Effector memory CD8-positive, alpha-beta T cell (primary cell): ENCODE results near the gene ELP1.

Source experiments
- ATAC-seq: fragments of 150-1000 bp; cut with Tn5 transposase; replicated peaks from 2 replicates; pipeline ENCODE4 v1.10.0; 2021; ENCODE audit warnings: mild to moderate bottlenecking, moderate library complexity
- DNase-seq, 3 experiments: peaks; one replicate each; pipeline ENCODE4 v3.0.0; 2021
- H3K27ac Mint-ChIP-seq, 2 donors: one replicate each; pipeline ENCODE4 v1.8.0; 2022; ENCODE audit warnings: mild to moderate bottlenecking in 2 of 2, mixed read lengths in 2 of 2, moderate library complexity in 2 of 2
- H3K27me3 Mint-ChIP-seq, 2 donors: one replicate each; pipeline ENCODE4 v1.8.0; 2022; ENCODE audit warnings: mixed read lengths in 2 of 2
- H3K36me3 Mint-ChIP-seq: one replicate; pipeline ENCODE4 v1.8.0; 2022; ENCODE audit warnings: mild to moderate bottlenecking, moderate library complexity, mixed read lengths; ENCODE audit not compliant: insufficient read depth
- H3K4me1 Mint-ChIP-seq, 2 donors: one replicate each; pipeline ENCODE4 v1.8.0; 2022; ENCODE audit warnings: low read depth in 2 of 2, mixed read lengths in 2 of 2
- H3K4me3 Mint-ChIP-seq, 2 donors: one replicate each; pipeline ENCODE4 v1.8.0; 2022; ENCODE audit warnings: mild to moderate bottlenecking in 2 of 2, mixed read lengths in 2 of 2, moderate library complexity in 2 of 2
- H3K9me3 Mint-ChIP-seq, 2 donors: one replicate each; pipeline ENCODE4 v1.8.0; 2022; ENCODE audit warnings: mixed read lengths in 2 of 2

The ELP1 gene

GRCh38 chr9:108866001-108866420 lies 67.9 kb downstream of the ELP1 start:
- H3K36me3 Mint-ChIP-seq: peaks cover 19% of the 10 kb centered on the region
- H3K27me3 Mint-ChIP-seq: no peaks in the 10 kb centered on the region
- no peak overlapping the region for H3K27ac Mint-ChIP-seq
- no peaks in the 10 kb centered on the region for H3K4me1 Mint-ChIP-seq
- no peak for ATAC-seq
- DNase-seq: no peak
- no peak overlapping the region for H3K4me3 Mint-ChIP-seq
- no peaks in the 10 kb centered on the region for H3K9me3 Mint-ChIP-seq

DNA sequence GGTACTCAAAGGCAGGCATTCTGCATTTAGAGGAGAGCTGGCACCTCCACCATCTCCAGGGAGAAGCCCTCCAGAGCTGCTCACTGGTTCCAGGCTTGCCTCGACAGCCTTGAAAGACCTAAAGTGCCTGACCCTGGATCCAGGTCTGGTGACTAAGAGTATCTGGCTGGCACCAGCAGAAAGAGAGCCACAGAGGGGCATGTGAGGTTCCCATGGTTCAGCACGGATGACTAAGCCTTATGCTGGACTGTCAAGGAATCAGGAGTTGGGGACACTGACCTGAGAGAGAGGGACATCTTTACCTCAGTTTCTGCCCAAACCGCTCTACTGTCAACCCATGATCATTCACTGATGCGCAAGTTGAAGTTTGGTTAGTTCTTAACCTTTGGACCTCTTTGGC lies 68.9 kb downstream of the ELP1 start:
- ATAC-seq (no peak), DNase-seq (no peak)
- Mint-ChIP-seq H3K4me3 (no peak overlapping the region), H3K27me3 (no peaks in the 10 kb centered on the region), H3K27ac (no peak overlapping the region), H3K4me1 (no peaks in the 10 kb centered on the region), H3K9me3 (no peaks in the 10 kb centered on the region), H3K36me3 (peaks cover 13% of the 10 kb centered on the region)

DNA sequence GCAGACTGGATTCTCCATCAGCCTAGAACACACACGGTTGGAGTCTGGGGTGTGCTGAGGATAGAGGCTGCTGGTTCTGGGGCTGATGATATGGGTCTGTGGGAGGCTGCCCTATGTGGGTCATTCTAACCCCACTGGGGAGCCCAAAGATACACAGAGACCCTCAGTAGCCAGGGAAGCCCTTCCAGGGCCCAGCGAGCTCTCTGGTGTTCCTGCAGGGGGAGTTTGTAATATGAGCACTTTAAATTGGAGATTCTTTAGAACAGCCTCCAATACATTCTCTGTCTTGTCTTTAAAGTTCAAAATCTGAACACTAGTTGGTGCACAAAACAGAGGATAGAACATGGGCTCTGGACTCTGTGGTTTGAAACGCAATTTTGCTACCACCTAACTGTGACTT lies 69.5 kb downstream of the ELP1 start:
- ATAC-seq (no peak), DNase-seq (no peak)
- Mint-ChIP-seq H3K36me3 (peaks cover 9% of the 10 kb centered on the region), H3K9me3 (no peaks in the 10 kb centered on the region), H3K27me3 (no peaks in the 10 kb centered on the region), H3K4me1 (no peaks in the 10 kb centered on the region), H3K27ac (no peak overlapping the region), H3K4me3 (no peak overlapping the region)

DNA sequence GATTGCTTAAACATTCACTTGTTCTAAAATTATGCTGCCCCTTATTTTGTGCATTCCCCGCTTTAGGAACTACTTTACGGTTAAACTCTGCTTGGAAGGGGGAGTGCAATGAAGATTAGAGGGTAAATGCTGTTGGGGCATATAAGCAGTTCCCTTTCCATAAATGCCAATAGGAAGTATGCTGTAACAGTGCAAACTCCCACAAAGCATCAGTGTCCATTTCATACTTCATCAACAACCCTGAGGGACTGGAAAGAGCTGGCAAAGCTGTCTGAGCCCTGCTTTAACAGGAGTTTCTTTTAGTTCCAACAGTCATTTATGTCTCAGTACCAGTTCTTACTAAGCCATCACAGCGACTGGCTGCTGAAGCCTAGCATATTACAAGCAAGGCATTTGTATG lies 70.0 kb downstream of the ELP1 start:
- H3K36me3 Mint-ChIP-seq: peaks cover 4% of the 10 kb centered on the region
- H3K9me3 Mint-ChIP-seq: no peaks in the 10 kb centered on the region
- no peaks in the 10 kb centered on the region for H3K4me1 Mint-ChIP-seq
- H3K4me3 Mint-ChIP-seq: no peak overlapping the region
- no peak for ATAC-seq
- H3K27ac Mint-ChIP-seq: no peak overlapping the region
- H3K27me3 Mint-ChIP-seq: no peaks in the 10 kb centered on the region
- DNase-seq: no peak

DNA sequence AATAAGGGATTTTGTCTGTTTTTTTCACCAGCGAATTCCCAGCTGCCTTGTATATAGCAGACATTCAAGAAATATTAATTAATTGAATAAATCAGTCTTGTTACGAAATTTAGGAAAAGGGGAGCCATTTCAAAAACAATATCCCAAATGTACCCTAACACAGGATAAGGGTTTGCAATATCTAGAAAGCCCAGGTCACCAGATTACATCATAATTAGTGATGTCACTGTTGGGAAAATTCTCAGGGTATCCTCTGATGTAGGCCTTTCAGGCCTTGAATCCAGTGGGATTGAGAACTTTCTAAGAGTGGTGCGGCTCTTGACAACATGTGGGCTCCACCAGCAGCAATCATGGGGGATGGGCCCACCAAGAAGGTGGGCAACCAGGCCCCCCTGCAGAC lies 71.9 kb downstream of the ELP1 start, which contains the start of gene ACTL7A:
ACTL7A (plus strand) TSS at position 270 of the 400 bp plus-strand sequence; CDS start at position 327, 57 bp downstream.
- ATAC-seq (no peak), DNase-seq (no peak)
- Mint-ChIP-seq H3K27ac (no peak within 1 kb of the TSS), H3K4me3 (no peak within 1 kb of the TSS), H3K36me3 (no peaks in the 10 kb centered on the region), H3K27me3 (peaks cover 0 to 5% of the 10 kb centered on the region in 2 donors), H3K4me1 (no peaks in the 10 kb centered on the region), H3K9me3 (no peaks in the 10 kb centered on the region)

- DNase-seq (no peak), ATAC-seq (no peak)
- H3K9me3 Mint-ChIP-seq: no peaks in the 10 kb centered on the region
- no peak overlapping the region for H3K27ac Mint-ChIP-seq
- no peak overlapping the region for H3K4me3 Mint-ChIP-seq
- H3K27me3 Mint-ChIP-seq: peaks cover 0 to 5% of the 10 kb centered on the region in 2 donors
- no peaks in the 10 kb centered on the region for H3K36me3 Mint-ChIP-seq
- H3K4me1 Mint-ChIP-seq: no peaks in the 10 kb centered on the region
Observed at GRCh38 chr9:108861464-108861863, 72.5 kb downstream of the ELP1 start.

GRCh38 chr9:108860764-108861163 lies 73.2 kb downstream of the ELP1 start:
- DNase-seq (no peak), ATAC-seq (no peak)
- no peaks in the 10 kb centered on the region for H3K36me3 Mint-ChIP-seq
- no peaks in the 10 kb centered on the region for H3K9me3 Mint-ChIP-seq
- H3K4me1 Mint-ChIP-seq: no peaks in the 10 kb centered on the region
- no peak overlapping the region for H3K4me3 Mint-ChIP-seq
- H3K27me3 Mint-ChIP-seq: peaks cover 0 to 5% of the 10 kb centered on the region in 2 donors
- H3K27ac Mint-ChIP-seq: no peak overlapping the region

GRCh38 chr9:108860354-108860753 lies 73.6 kb downstream of the ELP1 start:
- ATAC-seq (no peak), DNase-seq (no peak)
- Mint-ChIP-seq H3K4me1 (no peaks in the 10 kb centered on the region), H3K9me3 (no peaks in the 10 kb centered on the region), H3K36me3 (no peaks in the 10 kb centered on the region), H3K27ac (no peak overlapping the region), H3K4me3 (no peak overlapping the region), H3K27me3 (peaks cover 0 to 5% of the 10 kb centered on the region in 2 donors)

- peaks cover 0 to 5% of the 10 kb centered on the region in 2 donors for H3K27me3 Mint-ChIP-seq
- H3K27ac Mint-ChIP-seq: no peak overlapping the region
- no peak overlapping the region for H3K4me3 Mint-ChIP-seq
- H3K9me3 Mint-ChIP-seq: no peaks in the 10 kb centered on the region
- no peak for DNase-seq
- no peaks in the 10 kb centered on the region for H3K4me1 Mint-ChIP-seq
- no peak for ATAC-seq
- no peaks in the 10 kb centered on the region for H3K36me3 Mint-ChIP-seq
Observed at GRCh38 chr9:108859459-108860114, 74.3 kb downstream of the ELP1 start.

DNA sequence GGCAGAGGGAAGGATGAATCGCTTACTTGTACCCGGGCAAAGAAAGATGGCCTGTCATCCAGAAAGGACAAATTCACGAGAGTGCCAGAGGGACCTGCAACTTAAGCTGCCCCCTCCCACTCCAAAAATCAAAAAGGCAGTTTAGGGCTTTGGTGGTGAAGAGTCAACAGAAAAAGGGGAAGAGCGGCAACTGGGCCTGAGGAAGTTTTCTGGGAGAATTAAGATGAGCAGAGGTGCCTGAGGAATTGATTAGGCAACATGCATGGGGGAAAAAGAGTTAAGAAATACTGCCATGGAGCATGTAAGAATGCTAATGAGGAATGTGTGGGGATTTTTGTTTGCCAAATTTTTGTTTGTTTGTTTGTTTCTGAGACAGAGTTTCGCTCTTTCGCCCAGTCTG lies 76.4 kb downstream of the ELP1 start:
- ATAC-seq: no peak
- no peak overlapping the region for H3K27ac Mint-ChIP-seq
- H3K9me3 Mint-ChIP-seq: no peaks in the 10 kb centered on the region

DNA sequence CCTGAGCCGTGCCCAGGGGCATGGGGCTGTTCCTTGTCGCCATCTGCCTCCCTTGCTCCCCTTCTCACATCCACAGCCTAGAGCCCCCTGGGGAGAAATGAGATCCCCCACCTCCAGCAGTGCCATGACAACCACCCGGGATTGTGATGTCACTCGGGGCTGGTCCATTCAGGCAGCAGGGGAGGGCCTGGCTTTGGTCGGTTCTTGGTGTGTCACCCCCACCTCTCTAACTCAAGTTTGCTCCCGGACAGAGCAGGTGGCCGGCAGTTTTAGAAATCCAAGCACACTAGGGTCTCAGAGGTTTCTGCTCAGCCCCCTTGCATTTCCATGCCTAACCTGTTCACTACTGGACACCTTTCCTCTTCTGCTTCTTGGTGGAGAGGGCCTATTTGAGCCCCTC lies 78.0 kb downstream of the ELP1 start, which contains the start of gene ACTL7B:
ACTL7B (minus strand) TSS at position 99 of the 400 bp plus-strand sequence; CDS start at position 43, 56 bp downstream.
- H3K36me3 Mint-ChIP-seq: no peaks in the 10 kb centered on the region
- ATAC-seq: no peak
- no peak for DNase-seq
- no peaks in the 10 kb centered on the region for H3K4me1 Mint-ChIP-seq
- no peak within 1 kb of the TSS for H3K4me3 Mint-ChIP-seq
- H3K27ac Mint-ChIP-seq: no peak within 1 kb of the TSS
- peaks cover 25 to 33% of the 10 kb centered on the region in 2 donors for H3K27me3 Mint-ChIP-seq
- H3K9me3 Mint-ChIP-seq: no peaks in the 10 kb centered on the region

More for the DNA sequence above, 76.4 kb downstream of the ELP1 start:
- DNase-seq: no peak
- H3K27me3 Mint-ChIP-seq: peaks cover 14 to 17% of the 10 kb centered on the region in 2 donors
- peak overlapping the region in 1 of 2 donors; percentile 23 for H3K4me3 Mint-ChIP-seq
- no peaks in the 10 kb centered on the region for H3K36me3 Mint-ChIP-seq
- no peaks in the 10 kb centered on the region for H3K4me1 Mint-ChIP-seq

DNA sequence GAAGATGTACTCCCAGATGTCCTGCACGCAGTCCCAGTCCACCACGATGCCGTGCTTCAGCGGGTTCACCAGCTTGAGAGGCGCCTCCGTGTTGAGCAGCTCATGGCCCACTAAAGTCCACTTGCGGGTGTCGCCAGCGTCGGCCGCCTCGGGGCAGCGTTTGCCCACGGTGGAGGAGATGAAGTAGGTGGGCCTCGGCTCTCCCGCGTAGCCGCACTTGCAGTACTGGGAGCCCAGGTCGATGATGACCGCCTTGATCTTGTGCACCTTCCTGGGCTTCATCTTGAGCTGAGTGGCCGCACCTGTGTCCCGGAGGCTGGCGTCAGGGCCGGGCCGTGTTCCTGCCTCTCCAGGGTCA lies 78.4 kb downstream of the ELP1 start:
- Mint-ChIP-seq H3K4me1 (no peaks in the 10 kb centered on the region), H3K27me3 (peaks cover 25 to 33% of the 10 kb centered on the region in 2 donors), H3K9me3 (no peaks in the 10 kb centered on the region), H3K4me3 (no peak overlapping the region), H3K27ac (no peak overlapping the region), H3K36me3 (no peaks in the 10 kb centered on the region)
- ATAC-seq: no peak
- DNase-seq: no peak

- Mint-ChIP-seq H3K4me1 (no peaks in the 10 kb centered on the region), H3K27ac (no peak overlapping the region), H3K27me3 (peaks cover 25 to 34% of the 10 kb centered on the region in 2 donors), H3K4me3 (no peak overlapping the region), H3K9me3 (no peaks in the 10 kb centered on the region), H3K36me3 (no peaks in the 10 kb centered on the region)
- ATAC-seq: no peak
- DNase-seq: no peak
Observed at GRCh38 chr9:108854641-108855528, 79.0 kb downstream of the ELP1 start.

GRCh38 chr9:108854094-108854493 lies 79.8 kb downstream of the ELP1 start:
- no peak for ATAC-seq
- no peak overlapping the region for H3K4me3 Mint-ChIP-seq

More at GRCh38 chr9:108854094-108854493, 79.8 kb downstream of the ELP1 start:
- peaks cover 25 to 42% of the 10 kb centered on the region in 2 donors for H3K27me3 Mint-ChIP-seq
- no peaks in the 10 kb centered on the region for H3K36me3 Mint-ChIP-seq
- no peaks in the 10 kb centered on the region for H3K9me3 Mint-ChIP-seq
- no peak for DNase-seq
- no peaks in the 10 kb centered on the region for H3K4me1 Mint-ChIP-seq
- H3K27ac Mint-ChIP-seq: no peak overlapping the region
